ENCODE results near the gene SLIT2. TPM values are rescaled to one million over a fixed set of nuclear protein-coding genes. Genes with fewer than 3 reads are reported as not detected.

The SLIT2 gene
- total RNA-seq, 1 experiment from 2014 or later: 3.8 TPM

DNA sequence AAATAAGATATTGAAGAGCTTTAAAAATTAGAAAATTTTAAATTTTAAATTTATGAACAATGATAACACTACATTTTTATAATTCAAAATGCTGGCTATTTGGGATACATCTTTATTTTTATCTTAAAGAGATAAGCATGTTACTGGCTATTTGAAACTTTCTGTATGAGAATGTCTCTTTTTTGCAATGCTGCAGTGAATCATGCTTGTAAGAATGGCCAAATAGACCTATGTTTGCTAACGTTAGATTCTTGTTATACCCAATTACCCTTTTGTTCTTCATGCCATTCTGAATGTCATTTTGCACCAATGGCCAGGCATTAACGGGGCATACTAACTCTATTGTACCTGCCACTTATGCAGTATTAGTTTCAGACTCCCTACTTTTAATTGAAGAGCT, 49.5 kb downstream of the SLIT2 start:
- intact Hi-C loops (cut with micrococcal nuclease; ENCODE audit: unreplicated experiment): loop anchor here (10.0 kb wide), 2 partner anchors 124 to 244 kb away; no protein-coding TSS in a partner anchor
- TF ChIP-seq, protein P1, sequence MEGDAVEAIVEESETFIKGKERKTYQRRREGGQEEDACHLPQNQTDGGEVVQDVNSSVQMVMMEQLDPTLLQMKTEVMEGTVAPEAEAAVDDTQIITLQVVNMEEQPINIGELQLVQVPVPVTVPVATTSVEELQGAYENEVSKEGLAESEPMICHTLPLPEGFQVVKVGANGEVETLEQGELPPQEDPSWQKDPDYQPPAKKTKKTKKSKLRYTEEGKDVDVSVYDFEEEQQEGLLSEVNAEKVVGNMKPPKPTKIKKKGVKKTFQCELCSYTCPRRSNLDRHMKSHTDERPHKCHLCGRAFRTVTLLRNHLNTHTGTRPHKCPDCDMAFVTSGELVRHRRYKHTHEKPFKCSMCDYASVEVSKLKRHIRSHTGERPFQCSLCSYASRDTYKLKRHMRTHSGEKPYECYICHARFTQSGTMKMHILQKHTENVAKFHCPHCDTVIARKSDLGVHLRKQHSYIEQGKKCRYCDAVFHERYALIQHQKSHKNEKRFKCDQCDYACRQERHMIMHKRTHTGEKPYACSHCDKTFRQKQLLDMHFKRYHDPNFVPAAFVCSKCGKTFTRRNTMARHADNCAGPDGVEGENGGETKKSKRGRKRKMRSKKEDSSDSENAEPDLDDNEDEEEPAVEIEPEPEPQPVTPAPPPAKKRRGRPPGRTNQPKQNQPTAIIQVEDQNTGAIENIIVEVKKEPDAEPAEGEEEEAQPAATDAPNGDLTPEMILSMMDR (IDR thresholded peaks at IDR 0.05; ENCODE audit: unreplicated experiment): no peak
- DNase-seq: no peak
- H3K27me3 Mint-ChIP-seq (ENCODE audit: unreplicated experiment): no peaks in the 10 kb centered on the region
- no peaks in the 10 kb centered on the region for H3K9me3 Mint-ChIP-seq (ENCODE audit: low read depth, unreplicated experiment)
- no peak overlapping the region for H3K27ac Mint-ChIP-seq (ENCODE audit: unreplicated experiment)
- CTCF ChIA-PET: no interaction called here
- H3K4me3 Mint-ChIP-seq (ENCODE audit: low read depth, unreplicated experiment): no peak overlapping the region
- H3K36me3 Mint-ChIP-seq (ENCODE audit: insufficient read depth, unreplicated experiment): no peaks in the 10 kb centered on the region
- no peaks in the 10 kb centered on the region for H3K4me1 Mint-ChIP-seq (ENCODE audit: low read depth, unreplicated experiment)
- no TSS peak for BruUV-seq (replicated peaks)

Data from Calu3 (cell line).